ENCODE measurements around the gene UPP2.

DNA sequence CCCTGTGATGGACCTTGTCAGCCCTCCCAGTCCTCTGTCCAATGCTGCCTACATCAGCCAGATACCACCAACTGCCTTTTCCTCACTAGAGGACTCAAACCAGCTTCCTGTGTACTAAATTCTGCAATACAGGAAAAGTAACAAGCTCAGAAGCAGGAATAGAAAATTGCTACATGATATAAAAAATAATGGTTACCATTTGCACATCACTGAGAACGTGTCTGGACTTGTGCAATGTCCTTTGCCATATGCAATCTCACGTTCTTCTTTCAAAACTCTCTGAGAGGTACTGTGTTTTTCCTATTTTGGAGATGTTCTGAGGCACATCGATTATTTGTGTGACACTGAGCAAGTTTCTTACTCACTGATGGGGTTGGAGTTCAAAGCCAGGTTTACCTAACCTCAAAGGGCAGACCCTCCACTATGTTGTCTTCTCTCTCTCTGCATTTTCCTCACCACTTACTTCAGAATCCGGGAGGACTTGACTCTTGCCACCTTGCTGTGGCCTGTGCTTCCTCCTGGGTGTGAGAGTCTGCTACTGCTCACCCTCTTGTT lies 12.1 kb downstream of the UPP2 start:
- no peak for TF ChIP-seq ESRRA (IDR thresholded peaks at IDR 0.05; ENCODE audit: borderline replicate concordance, low read length)
- TF ChIP-seq, protein P1, sequence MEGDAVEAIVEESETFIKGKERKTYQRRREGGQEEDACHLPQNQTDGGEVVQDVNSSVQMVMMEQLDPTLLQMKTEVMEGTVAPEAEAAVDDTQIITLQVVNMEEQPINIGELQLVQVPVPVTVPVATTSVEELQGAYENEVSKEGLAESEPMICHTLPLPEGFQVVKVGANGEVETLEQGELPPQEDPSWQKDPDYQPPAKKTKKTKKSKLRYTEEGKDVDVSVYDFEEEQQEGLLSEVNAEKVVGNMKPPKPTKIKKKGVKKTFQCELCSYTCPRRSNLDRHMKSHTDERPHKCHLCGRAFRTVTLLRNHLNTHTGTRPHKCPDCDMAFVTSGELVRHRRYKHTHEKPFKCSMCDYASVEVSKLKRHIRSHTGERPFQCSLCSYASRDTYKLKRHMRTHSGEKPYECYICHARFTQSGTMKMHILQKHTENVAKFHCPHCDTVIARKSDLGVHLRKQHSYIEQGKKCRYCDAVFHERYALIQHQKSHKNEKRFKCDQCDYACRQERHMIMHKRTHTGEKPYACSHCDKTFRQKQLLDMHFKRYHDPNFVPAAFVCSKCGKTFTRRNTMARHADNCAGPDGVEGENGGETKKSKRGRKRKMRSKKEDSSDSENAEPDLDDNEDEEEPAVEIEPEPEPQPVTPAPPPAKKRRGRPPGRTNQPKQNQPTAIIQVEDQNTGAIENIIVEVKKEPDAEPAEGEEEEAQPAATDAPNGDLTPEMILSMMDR (IDR thresholded peaks at IDR 0.05), result no peak
- TF ChIP-seq JUN (IDR thresholded peaks at IDR 0.05), result no peak
- no peak for TF ChIP-seq ATOH8 (CRISPR knock-in tag; IDR thresholded peaks at IDR 0.05; ENCODE audit: low read depth)
- TF ChIP-seq REST (IDR thresholded peaks at IDR 0.05), result no peak
- no peak for TF ChIP-seq ZFP36 (IDR thresholded peaks at IDR 0.05; ENCODE audit: borderline replicate concordance, partially characterized antibody)
- no peak for TF ChIP-seq E2F6 (IDR thresholded peaks at IDR 0.05; ENCODE audit: borderline replicate concordance, low read depth)
- no peak for TF ChIP-seq BHLHE40 (IDR thresholded peaks at IDR 0.05; ENCODE audit: low read depth, low read length)

Measured in A549 (cell line).